IMR-90 (cell line): Measurements from ENCODE around the gene TMED10. TPM values are rescaled to one million over a fixed set of nuclear protein-coding genes. Genes with fewer than 3 reads are reported as not detected.

Experiments used
- ATAC-seq: fragments of 200-7000 bp; cut with Tn5 transposase; 2 replicates; pipeline ENCODE4 v1.9.1; 2020; ENCODE audit warnings: low read depth, mild to moderate bottlenecking, moderate library complexity
- BruUV-seq: library from RNA; stranded (reverse); fragments of 400-500 nt; replicated peaks from 2 replicates; lab custom pipeline; 2021; lab: Mats Ljungman, UMichigan
- CTCF ChIA-PET: fragments of 300-600 bp; formaldehyde crosslinking; extraction: SDS; loops from one replicate; lab custom pipeline; 2021; ENCODE audit warnings: antibody characterized with exemption; lab: Yijun Ruan, JAX
- POLR2A ChIA-PET: fragments of 300-600 bp; sonication (Branson Sonifier 250); formaldehyde crosslinking; loops from one replicate; lab custom pipeline; 2022; ENCODE audit warnings: antibody characterized with exemption; ENCODE audit not compliant: unreplicated experiment; lab: Charles Lee
- DNase-seq: peaks from one replicate; pipeline ENCODE4 v3.0.0; 2013
- H2AFZ ChIP-seq: replicated peaks from 2 replicates; pipeline ENCODE3; 2013; ENCODE audit warnings: low read length, mild to moderate bottlenecking; ENCODE audit not compliant: poor library complexity
- H2AK5ac ChIP-seq: 2 replicates; pipeline ENCODE4 v1.6.1; 2013; ENCODE audit warnings: low read depth, low read length, inconsistent platforms
- H2AK9ac ChIP-seq: replicated peaks from 2 replicates; pipeline ENCODE3; 2013; ENCODE audit warnings: mild to moderate bottlenecking, low read depth, low read length, moderate library complexity; ENCODE audit not compliant: poor library complexity
- H2BK120ac ChIP-seq: 2 replicates; pipeline ENCODE4 v1.6.1; 2013; ENCODE audit warnings: low read depth, low read length, inconsistent platforms
- H2BK15ac ChIP-seq: 3 replicates; pipeline ENCODE4 v1.6.1; 2013; ENCODE audit warnings: low read depth, low read length, inconsistent platforms
- H2BK20ac ChIP-seq: 2 replicates; pipeline ENCODE4 v1.6.1; 2013; ENCODE audit warnings: low read depth, mild to moderate bottlenecking, inconsistent platforms, low read length, moderate library complexity
- H2BK5ac ChIP-seq: 2 replicates; pipeline ENCODE4 v1.6.1; 2013; ENCODE audit warnings: mild to moderate bottlenecking, low read depth, low read length, inconsistent platforms; ENCODE audit not compliant: poor library complexity, severe bottlenecking
- H3K14ac ChIP-seq: replicated peaks from 2 replicates; pipeline ENCODE4 v1.6.1; 2013; ENCODE audit warnings: low read depth, low read length, inconsistent platforms
- H3K18ac ChIP-seq: 2 replicates; pipeline ENCODE4 v1.6.1; 2013; ENCODE audit warnings: low read depth, low read length, control low read depth
- H3K23ac ChIP-seq: 2 replicates; pipeline ENCODE4 v1.6.1; 2013; ENCODE audit warnings: low read depth, low read length, inconsistent platforms
- H3K27ac ChIP-seq: 2 replicates; pipeline ENCODE4 v1.5.1; 2013; ENCODE audit warnings: mild to moderate bottlenecking, control low read depth, low read length; ENCODE audit not compliant: insufficient read depth
- H3K27me3 ChIP-seq: 2 replicates; pipeline ENCODE4 v1.6.1; 2013; ENCODE audit warnings: low read length; ENCODE audit not compliant: control insufficient read depth, insufficient read depth
- H3K36me3 ChIP-seq: 2 replicates; pipeline ENCODE4 v1.6.1; 2013; ENCODE audit warnings: low read length, mixed read lengths; ENCODE audit not compliant: control insufficient read depth, insufficient read depth
- H3K4ac ChIP-seq: 2 replicates; pipeline ENCODE4 v1.6.1; 2013; ENCODE audit warnings: low read depth, low read length, inconsistent platforms
- H3K4me1 ChIP-seq: 2 replicates; pipeline ENCODE4 v1.6.1; 2013; ENCODE audit warnings: low read length, mixed read lengths; ENCODE audit not compliant: control insufficient read depth, insufficient read depth
- H3K4me2 ChIP-seq: 2 replicates; pipeline ENCODE4 v1.6.1; 2013; ENCODE audit warnings: low read depth, mild to moderate bottlenecking, control low read depth, low read length, moderate library complexity
- H3K4me3 ChIP-seq: 2 replicates; pipeline ENCODE4 v1.5.1; 2013; ENCODE audit warnings: low read depth, mild to moderate bottlenecking, control low read depth, low read length, moderate library complexity; ENCODE audit not compliant: insufficient read depth
- H3K56ac ChIP-seq: 2 replicates; pipeline ENCODE4 v1.6.1; 2013; ENCODE audit warnings: low read length, inconsistent platforms; ENCODE audit not compliant: insufficient read depth; ENCODE audit errors: extremely low read depth
- H3K79me1 ChIP-seq, 2 experiments: 2 replicates each; pipeline ENCODE4 v1.6.1; 2013; ENCODE audit warnings: low read length in 2 of 2, inconsistent platforms in 1 of 2, low read depth in 1 of 2
- H3K9ac ChIP-seq: 2 replicates; pipeline ENCODE4 v1.6.1; 2013; ENCODE audit warnings: low read depth, low read length, control low read depth
- H3K9me1 ChIP-seq: 2 replicates; pipeline ENCODE4 v1.6.1; 2013; ENCODE audit warnings: low read length, inconsistent platforms; ENCODE audit not compliant: insufficient read depth
- H3K9me3 ChIP-seq: 2 replicates; pipeline ENCODE4 v1.6.1; 2013; ENCODE audit warnings: low read length; ENCODE audit not compliant: control insufficient read depth, insufficient read depth
- H4K20me1 ChIP-seq: 2 replicates; pipeline ENCODE4 v1.6.1; 2013; ENCODE audit warnings: low read length, inconsistent platforms; ENCODE audit not compliant: insufficient read depth
- H4K5ac ChIP-seq: 2 replicates; pipeline ENCODE4 v1.6.1; 2013; ENCODE audit warnings: mild to moderate bottlenecking, low read depth, low read length, control low read depth
- H4K8ac ChIP-seq, 2 experiments: 2 replicates each; pipeline ENCODE4 v1.6.1; 2013; ENCODE audit warnings: low read depth in 2 of 2, low read length in 2 of 2, control low read depth in 1 of 2, inconsistent platforms in 1 of 2
- H4K91ac ChIP-seq: 2 replicates; pipeline ENCODE4 v1.6.1; 2013; ENCODE audit warnings: low read depth, low read length, inconsistent platforms; ENCODE audit not compliant: insufficient read depth
- BHLHE40 ChIP-seq: fragments of 150-350 bp; IDR thresholded peaks from 2 replicates; pipeline ENCODE4 v1.6.1; 2016; ENCODE audit warnings: mild to moderate bottlenecking, low read depth, low read length
- CEBPB ChIP-seq: IDR thresholded peaks from 2 replicates; pipeline ENCODE4 v1.6.1; 2012; ENCODE audit warnings: low read depth, low read length, improper control_type of control experiment
- CHD1 ChIP-seq: IDR thresholded peaks from 2 replicates; pipeline ENCODE4 v1.6.1; 2012; ENCODE audit warnings: low read depth, low read length, improper control_type of control experiment
- CTCF ChIP-seq: conservative IDR thresholded peaks from 2 replicates; pipeline ENCODE4 v1.5.1; 2012; ENCODE audit warnings: mild to moderate bottlenecking, low read depth, low read length, improper control_type of control experiment
- ELK1 ChIP-seq: fragments of 150-350 bp; IDR thresholded peaks from 2 replicates; pipeline ENCODE4 v1.6.1; 2016; ENCODE audit warnings: low read depth, mild to moderate bottlenecking, low read length, moderate library complexity, borderline replicate concordance
- FOS ChIP-seq: fragments of 150-350 bp; IDR thresholded peaks from 2 replicates; pipeline ENCODE4 v1.6.1; 2016; ENCODE audit warnings: low read depth, low read length
- MAFK ChIP-seq: IDR thresholded peaks from 2 replicates; pipeline ENCODE4 v1.6.1; 2012; ENCODE audit warnings: low read depth, low read length, improper control_type of control experiment
- MAZ ChIP-seq: IDR thresholded peaks from 2 replicates; pipeline ENCODE4 v1.6.1; 2012; ENCODE audit warnings: low read depth, mild to moderate bottlenecking, low read length, improper control_type of control experiment, moderate library complexity, borderline replicate concordance
- MXI1 ChIP-seq: IDR thresholded peaks from 2 replicates; pipeline ENCODE4 v1.6.1; 2012; ENCODE audit warnings: low read depth, mild to moderate bottlenecking, low read length, moderate library complexity, borderline replicate concordance
- NFE2L2 ChIP-seq: fragments of 150-350 bp; IDR thresholded peaks from 2 replicates; pipeline ENCODE4 v1.6.1; 2016; ENCODE audit warnings: low read depth, mild to moderate bottlenecking, low read length
- POLR2A ChIP-seq: IDR thresholded peaks from 2 replicates; pipeline ENCODE4 v1.6.1; 2012; ENCODE audit warnings: mild to moderate bottlenecking, low read depth, low read length
- RAD21 ChIP-seq: IDR thresholded peaks from 2 replicates; pipeline ENCODE4 v1.6.1; 2012; ENCODE audit warnings: low read length, improper control_type of control experiment
- RCOR1 ChIP-seq: IDR thresholded peaks from 2 replicates; pipeline ENCODE4 v1.6.1; 2012; ENCODE audit warnings: mild to moderate bottlenecking, low read length, improper control_type of control experiment; ENCODE audit not compliant: insufficient replicate concordance
- RFX5 ChIP-seq: IDR thresholded peaks from 2 replicates; pipeline ENCODE4 v1.8.0; 2012; ENCODE audit warnings: low read depth, mild to moderate bottlenecking, low read length, moderate library complexity
- SMC3 ChIP-seq: fragments of 150-350 bp; IDR thresholded peaks from 2 replicates; pipeline ENCODE4 v1.6.1; 2016; ENCODE audit warnings: low read depth, mild to moderate bottlenecking, antibody characterized with exemption, low read length, moderate library complexity
- WGBS, 2 experiments: methylation state at CpG; one replicate each; pipeline versions ENCODE4 v1.1.5 to v1.1.7; 2013; ENCODE audit warnings: missing lambda C conversion rate in 2 of 2; ENCODE audit not compliant: insufficient read length in 1 of 2; ENCODE audit errors: extremely low coverage in 2 of 2; 5-methylcytosine and 5-hydroxymethylcytosine counted together
- dilution Hi-C: fragments of 300-500 bp; cut with HindIII; formaldehyde crosslinking; loops from one replicate; pipeline ENCODE4 v1.14.3; 2018; ENCODE audit warnings: low sequenced_read_pairs; ENCODE audit not compliant: unreplicated experiment
- in situ Hi-C: fragments of 300-500 bp; cut with MboI; formaldehyde crosslinking; loops from 3 replicates; pipeline ENCODE4 v1.14.3; 2019; ENCODE audit warnings: low sequenced_read_pairs, inconsistent platforms, mixed read lengths
- intact Hi-C: fragments of 100-400 bp; cut with micrococcal nuclease; formaldehyde crosslinking; loops from 2 replicates; pipeline ENCODE4 v1.10.0; 2022
- polyA plus RNA-seq, 3 experiments: library from polyadenylated mRNA; depleted of rRNA; stranded (reverse); fragments of >200 nt; gene quantifications; 2 replicates each; pipeline ENCODE4 v1.2.3, GENCODE V29; 2012; ENCODE audit warnings: low replicate concordance in 1 of 3
- total RNA-seq: library from RNA; depleted of rRNA; stranded (reverse); fragments of >200 nt; gene quantifications from 2 replicates; pipeline ENCODE4 v1.2.3, GENCODE V29; 2012
- TF ChIP-seq, protein P1 (sequence below): fragments of 150-350 bp; IDR thresholded peaks from 2 replicates; pipeline ENCODE4 v1.6.1; 2017; ENCODE audit warnings: mild to moderate bottlenecking, antibody characterized with exemption, low read length, low read depth

Gene TMED10
- total and polyA plus RNA-seq, 2 of the 4 experiments (the other 2 are of a cell fraction) = 254 to 441 TPM

DNA sequence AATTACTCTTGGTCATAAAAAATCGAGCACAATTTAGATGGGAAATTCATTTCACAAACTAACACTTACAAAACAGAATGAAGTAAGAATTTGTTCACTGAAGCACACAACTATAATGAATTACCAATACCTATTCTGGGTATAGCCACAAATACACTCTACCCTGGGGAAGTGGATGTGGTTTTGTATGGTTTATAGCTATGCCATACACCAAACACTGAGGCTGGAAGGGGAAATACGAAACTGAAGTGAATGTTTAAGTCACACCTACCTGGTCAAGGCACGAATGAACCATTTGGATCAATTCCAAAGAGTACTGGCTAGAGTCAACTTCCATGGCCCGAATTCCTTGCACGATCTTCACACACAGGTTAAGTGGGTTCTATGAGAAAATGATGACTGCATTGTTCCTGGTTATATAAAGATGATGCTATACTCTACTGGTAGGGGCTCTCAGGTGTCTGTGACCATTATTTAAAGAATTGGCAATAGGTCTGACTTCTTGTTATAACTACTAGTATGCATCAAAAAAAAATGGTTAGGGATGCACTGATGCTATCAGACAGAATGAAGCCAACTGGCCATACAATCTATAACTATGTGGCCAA, 62.4 kb downstream of the TMED10 start:
- no TSS peak for BruUV-seq
- Histone ChIP-seq H3K4me2 (no peak overlapping the region), H3K56ac (no peak overlapping the region), H2BK20ac (no peak overlapping the region), H3K9ac (no peak overlapping the region), H3K23ac (no peak overlapping the region), H2BK5ac (no peak overlapping the region), H4K91ac (no peak overlapping the region), H3K18ac (no peak overlapping the region), H3K27ac (no peak overlapping the region), H3K4me1 (0 out of 2 replicates have a peak, but pooled peaks cover 1% of the 10 kb centered on the region), H3K9me3 (no peaks in the 10 kb centered on the region), H2BK15ac (no peak overlapping the region), H2AFZ (no peak overlapping the region), H3K36me3 (peaks cover 28% of the 10 kb centered on the region), H4K20me1 (no peaks in the 10 kb centered on the region), H3K79me1 (0 out of 4 replicates have a peak, but pooled peaks cover 0 to 7% of the 10 kb centered on the region in 2 experiments), H2BK120ac (no peak overlapping the region), H3K4me3 (no peak overlapping the region), H2AK5ac (no peak overlapping the region), H3K27me3 (no peaks in the 10 kb centered on the region), H3K9me1 (no peaks in the 10 kb centered on the region), H2AK9ac (no peak overlapping the region), H3K4ac (no peak overlapping the region), H4K5ac (no peak overlapping the region), H3K14ac (no peak overlapping the region), H4K8ac (no peak overlapping the region)
- intact Hi-C loops (no loop called here), dilution Hi-C loops (no loop called here), in situ Hi-C loops (no loop called here)
- DNase-seq (no peak), ATAC-seq (no peak)
- WGBS, 2 experiments = 86% methylated on average over 3 of the region's 5 CpGs; no CpG with 5 or more reads in 1 of the 2 experiments
- POLR2A ChIA-PET = no interaction called here
- TF ChIP-seq RCOR1 (no peak), RFX5 (no peak), ELK1 (no peak), MAFK (no peak), MXI1 (no peak), SMC3 (no peak), NFE2L2 (no peak), MAZ (no peak), FOS (no peak), CTCF (no peak), POLR2A (no peak), BHLHE40 (no peak), RAD21 (no peak), CEBPB (no peak), CHD1 (no peak)
- TF ChIP-seq, protein P1, sequence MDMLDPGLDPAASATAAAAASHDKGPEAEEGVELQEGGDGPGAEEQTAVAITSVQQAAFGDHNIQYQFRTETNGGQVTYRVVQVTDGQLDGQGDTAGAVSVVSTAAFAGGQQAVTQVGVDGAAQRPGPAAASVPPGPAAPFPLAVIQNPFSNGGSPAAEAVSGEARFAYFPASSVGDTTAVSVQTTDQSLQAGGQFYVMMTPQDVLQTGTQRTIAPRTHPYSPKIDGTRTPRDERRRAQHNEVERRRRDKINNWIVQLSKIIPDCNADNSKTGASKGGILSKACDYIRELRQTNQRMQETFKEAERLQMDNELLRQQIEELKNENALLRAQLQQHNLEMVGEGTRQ = no peak
- CTCF ChIA-PET = no interaction called here
